NCI-H128 (cell line): ENCODE results near the gene NAB2.

ENCODE experiments used
- DNase-seq: peaks from one replicate; lab custom pipeline; 2025; ENCODE audit not compliant: unreplicated experiment; lab: John Stamatoyannopoulos, UW

NAB2 gene

GRCh38 chr12:57129889-57130288, 41.0 kb downstream of the NAB2 start:
- no peak for DNase-seq

GRCh38 chr12:57130941-57131340, 42.0 kb downstream of the NAB2 start:
- DNase-seq, result no peak

- no peak for DNase-seq
These were observed 43.2 kb downstream of the NAB2 start for GRCh38 chr12:57131896-57132744.

- DNase-seq, result no peak
These were observed 44.2 kb downstream of the NAB2 start for GRCh38 chr12:57133013-57133569.

- DNase-seq, result no peak
These were observed 45.0 kb downstream of the NAB2 start for GRCh38 chr12:57133916-57134315.

- no peak for DNase-seq
These were observed 46.0 kb downstream of the NAB2 start for GRCh38 chr12:57134949-57135348.

DNA sequence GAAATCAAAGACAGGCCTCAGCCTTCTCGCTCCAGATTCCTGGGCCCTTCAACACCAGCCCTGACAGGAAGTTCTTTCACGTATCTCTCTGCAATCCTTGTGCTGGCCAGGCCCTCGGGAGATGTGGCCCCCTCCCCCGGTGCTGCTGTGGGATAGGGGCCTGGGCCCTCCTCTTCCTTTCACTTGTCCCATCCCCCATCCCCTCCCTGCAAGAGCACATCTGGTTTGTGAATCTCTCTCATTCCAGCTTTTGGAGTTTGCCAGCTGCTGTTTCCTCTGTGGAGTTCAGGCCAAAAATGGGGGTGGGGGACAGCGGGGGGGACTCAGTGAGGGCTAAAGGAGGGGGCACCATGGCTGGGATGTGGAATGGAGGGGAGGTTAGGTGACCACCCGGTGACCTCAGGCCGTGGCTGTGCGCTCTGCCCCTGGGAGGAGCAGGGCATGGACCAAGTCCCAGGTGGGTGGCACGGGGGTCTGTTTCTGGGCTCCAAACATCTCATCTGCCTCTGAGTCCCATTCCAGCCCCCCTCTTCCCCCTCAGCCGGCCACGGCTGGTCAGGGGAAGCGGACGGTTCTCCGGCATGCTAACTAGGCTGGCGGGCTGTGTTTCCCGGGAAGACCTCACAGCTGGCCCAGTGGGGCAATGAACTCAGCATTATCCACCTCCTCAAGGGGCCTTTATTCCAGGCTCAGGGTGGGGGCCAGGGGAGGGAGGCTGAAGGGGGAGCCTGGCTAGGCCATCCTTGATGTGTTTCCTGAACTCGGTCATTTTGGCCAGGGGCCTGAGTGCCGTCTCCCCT, 46.8 kb downstream of the NAB2 start:
- no peak for DNase-seq

- no peak for DNase-seq
These were observed 49.8 kb downstream of the NAB2 start for GRCh38 chr12:57138526-57139272.

DNA sequence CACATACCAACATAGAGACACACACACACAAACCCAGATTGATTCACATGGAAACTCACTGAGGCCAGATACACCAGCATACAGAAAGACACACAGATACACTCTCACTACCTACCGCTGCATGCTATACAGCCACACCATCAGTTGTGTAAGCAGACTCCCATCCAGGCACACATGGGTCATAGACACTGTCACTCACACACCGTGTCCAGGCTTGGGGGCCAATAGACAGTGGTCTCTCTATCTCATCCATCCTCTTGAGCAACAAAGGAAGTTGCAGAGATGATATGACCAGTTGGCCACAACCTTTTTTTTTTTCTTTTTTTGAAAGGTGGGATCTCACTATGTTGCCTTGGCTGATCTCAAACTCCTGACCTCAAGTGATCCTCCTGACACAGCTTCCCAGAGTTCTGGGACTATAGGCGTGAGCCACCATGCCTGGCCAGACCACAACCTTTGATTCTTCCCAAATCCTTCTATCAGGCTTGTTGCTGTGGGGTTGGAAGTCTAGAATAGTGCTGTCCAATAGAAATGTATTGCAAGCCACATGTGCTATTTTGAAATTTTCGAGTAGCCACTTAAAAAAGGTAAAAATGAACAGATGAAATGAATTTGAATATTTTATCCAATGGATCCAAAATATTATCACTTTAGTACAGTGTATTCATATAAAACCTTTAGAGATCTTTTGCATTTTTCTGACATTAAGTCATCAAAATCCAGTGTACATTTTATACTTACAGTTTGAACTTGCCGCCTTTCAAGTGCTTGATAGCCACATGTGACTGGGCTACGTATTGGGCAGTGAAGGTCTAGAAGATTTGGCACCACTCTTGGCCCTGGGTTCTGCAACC, 51.1 kb downstream of the NAB2 start:
- DNase-seq, result no peak

DNA sequence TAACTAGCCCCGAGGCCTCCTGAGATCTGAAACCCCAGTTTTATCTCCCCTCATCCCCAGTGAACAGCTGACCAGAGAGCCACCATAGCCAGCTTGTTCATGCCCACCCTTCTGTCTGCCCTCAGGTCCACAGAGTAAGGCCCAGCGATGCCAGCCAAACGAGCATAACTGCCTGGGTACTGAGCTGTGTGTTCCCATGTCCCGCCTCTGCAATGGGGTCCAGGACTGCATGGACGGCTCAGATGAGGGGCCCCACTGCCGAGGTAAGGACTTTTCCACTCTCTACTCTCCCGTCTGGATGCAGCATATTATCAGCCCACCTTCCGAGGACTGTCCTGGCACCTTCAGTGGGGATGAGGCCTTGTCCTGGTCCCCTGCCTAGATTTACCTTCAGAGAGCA, 52.3 kb downstream of the NAB2 start:
- DNase-seq, result no peak

GRCh38 chr12:57142121-57142520, 53.2 kb downstream of the NAB2 start:
- DNase-seq, result no peak

DNA sequence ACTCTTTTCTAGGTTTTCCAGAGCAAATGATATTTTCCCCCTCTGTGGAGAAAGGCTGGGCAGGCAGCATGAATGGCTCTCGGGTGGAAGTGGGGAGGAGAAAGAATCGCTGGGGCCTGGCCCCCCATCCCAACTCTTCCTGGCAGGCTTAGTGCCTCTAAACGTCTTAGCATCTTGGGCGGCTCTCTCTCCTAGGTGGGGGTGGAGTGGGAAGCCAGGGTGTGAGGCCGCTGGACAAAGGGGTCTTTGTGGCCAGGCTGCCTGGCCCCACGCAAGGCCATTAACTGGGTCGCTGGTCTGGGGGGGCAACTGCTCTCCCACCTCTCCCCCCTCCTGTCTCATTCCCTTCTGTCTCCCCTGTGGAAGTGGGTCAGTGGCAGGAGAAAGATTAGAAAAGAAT, 53.8 kb downstream of the NAB2 start:
- DNase-seq, result no peak

GRCh38 chr12:57143454-57143853, 54.5 kb downstream of the NAB2 start:
- no peak for DNase-seq
